ENCODE results near the gene RORB. TPM values are rescaled to one million over a fixed set of nuclear protein-coding genes. Genes with fewer than 3 reads are reported as not detected.

Gene RORB
- total RNA-seq, 1 donor from 2014 or later = 2.7 TPM

DNA sequence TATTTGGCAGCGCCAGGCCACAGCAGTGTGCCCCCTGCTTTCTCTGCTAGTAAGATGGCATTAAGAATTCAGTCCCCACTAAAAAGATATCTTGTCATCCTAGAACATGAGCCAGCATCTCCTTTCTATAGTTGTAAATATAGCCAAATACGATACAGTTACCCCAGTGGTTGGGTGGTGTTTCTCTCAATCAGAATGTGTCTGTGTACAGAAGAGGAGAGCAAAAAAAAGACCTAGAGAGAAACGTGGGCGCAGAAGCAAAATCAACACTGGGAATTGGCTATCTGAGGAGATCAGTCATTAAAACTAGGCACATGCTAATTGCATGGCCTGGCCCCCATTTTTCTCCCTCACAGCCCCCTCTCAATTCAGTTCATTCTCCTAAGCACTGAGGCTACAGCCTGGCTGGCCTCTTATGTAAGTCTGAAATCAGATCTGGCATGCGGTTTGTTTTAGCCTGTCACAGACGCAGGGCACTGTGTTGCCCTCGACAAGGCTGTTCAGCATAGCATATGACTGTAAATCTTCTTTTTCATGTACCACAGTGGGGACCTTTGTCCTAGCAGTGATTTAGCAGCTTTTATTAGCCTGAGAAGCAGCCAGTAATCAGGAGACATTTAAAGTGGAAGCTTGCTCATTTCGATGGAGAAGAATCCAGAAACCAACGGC is 57.8 kb downstream of the RORB start:
- intact Hi-C loops (cut with DNase I) = no loop called here
- no peaks in the 10 kb centered on the region for H3K36me3 ChIP-seq
- H3K27ac ChIP-seq = no peak overlapping the region
- no peak for DNase-seq (ENCODE audit: extremely low spot score in 2 of 2)
- no peaks in the 10 kb centered on the region for H3K9me3 ChIP-seq
- no peak for TF ChIP-seq POLR2A (IDR thresholded peaks at IDR 0.05)
- no peak for TF ChIP-seq POLR2AphosphoS5 (IDR thresholded peaks at IDR 0.05; ENCODE audit: insufficient read depth in 1 of 2, low read depth in 1 of 2)
- TF ChIP-seq, protein P1, sequence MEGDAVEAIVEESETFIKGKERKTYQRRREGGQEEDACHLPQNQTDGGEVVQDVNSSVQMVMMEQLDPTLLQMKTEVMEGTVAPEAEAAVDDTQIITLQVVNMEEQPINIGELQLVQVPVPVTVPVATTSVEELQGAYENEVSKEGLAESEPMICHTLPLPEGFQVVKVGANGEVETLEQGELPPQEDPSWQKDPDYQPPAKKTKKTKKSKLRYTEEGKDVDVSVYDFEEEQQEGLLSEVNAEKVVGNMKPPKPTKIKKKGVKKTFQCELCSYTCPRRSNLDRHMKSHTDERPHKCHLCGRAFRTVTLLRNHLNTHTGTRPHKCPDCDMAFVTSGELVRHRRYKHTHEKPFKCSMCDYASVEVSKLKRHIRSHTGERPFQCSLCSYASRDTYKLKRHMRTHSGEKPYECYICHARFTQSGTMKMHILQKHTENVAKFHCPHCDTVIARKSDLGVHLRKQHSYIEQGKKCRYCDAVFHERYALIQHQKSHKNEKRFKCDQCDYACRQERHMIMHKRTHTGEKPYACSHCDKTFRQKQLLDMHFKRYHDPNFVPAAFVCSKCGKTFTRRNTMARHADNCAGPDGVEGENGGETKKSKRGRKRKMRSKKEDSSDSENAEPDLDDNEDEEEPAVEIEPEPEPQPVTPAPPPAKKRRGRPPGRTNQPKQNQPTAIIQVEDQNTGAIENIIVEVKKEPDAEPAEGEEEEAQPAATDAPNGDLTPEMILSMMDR (IDR thresholded peaks at IDR 0.05) = no peak
- peaks cover 13% of the 10 kb centered on the region for H3K4me1 ChIP-seq
- no peaks in the 10 kb centered on the region for H3K27me3 ChIP-seq
- no peak overlapping the region for H3K4me3 ChIP-seq

DNA sequence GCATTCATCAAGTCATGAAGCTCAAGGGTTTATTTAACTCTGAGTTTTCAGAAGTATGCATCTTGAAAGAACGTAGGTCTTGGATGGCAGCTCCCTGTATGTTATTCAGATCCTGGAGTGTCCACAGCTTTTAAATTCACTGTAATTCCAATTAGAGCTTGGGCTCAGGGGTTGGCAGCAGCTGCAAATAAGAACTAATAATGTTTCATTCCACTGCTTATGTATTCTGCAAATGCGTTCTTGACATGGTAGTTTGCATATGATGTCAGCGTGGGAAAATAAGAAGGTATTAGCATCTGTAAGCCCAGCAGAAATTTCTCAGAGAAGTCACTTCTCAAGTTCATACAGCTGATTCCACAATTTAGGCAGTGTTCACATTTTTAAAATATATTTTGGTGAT is 58.4 kb downstream of the RORB start:
- no peaks in the 10 kb centered on the region for H3K9me3 ChIP-seq
- no peak overlapping the region for H3K27ac ChIP-seq
- intact Hi-C loops (cut with DNase I) = no loop called here
- DNase-seq (ENCODE audit: extremely low spot score in 2 of 2) = no peak
- no peaks in the 10 kb centered on the region for H3K36me3 ChIP-seq
- no peak overlapping the region for H3K4me3 ChIP-seq
- peaks cover 13% of the 10 kb centered on the region for H3K4me1 ChIP-seq
- TF ChIP-seq POLR2AphosphoS5 (IDR thresholded peaks at IDR 0.05; ENCODE audit: insufficient read depth in 1 of 2, low read depth in 1 of 2) (no peak), POLR2A (IDR thresholded peaks at IDR 0.05) (no peak)
- TF ChIP-seq, protein P1 (IDR thresholded peaks at IDR 0.05) = no peak
- no peaks in the 10 kb centered on the region for H3K27me3 ChIP-seq

- DNase-seq (ENCODE audit: extremely low spot score in 2 of 2) = no peak
- no peak overlapping the region for H3K27ac ChIP-seq
- H3K9me3 ChIP-seq = no peaks in the 10 kb centered on the region
- no peaks in the 10 kb centered on the region for H3K27me3 ChIP-seq
- TF ChIP-seq, protein P1 (IDR thresholded peaks at IDR 0.05) = no peak
- TF ChIP-seq POLR2AphosphoS5 (IDR thresholded peaks at IDR 0.05; ENCODE audit: insufficient read depth in 1 of 2, low read depth in 1 of 2) (no peak), POLR2A (IDR thresholded peaks at IDR 0.05) (no peak)
- H3K36me3 ChIP-seq = no peaks in the 10 kb centered on the region
- H3K4me3 ChIP-seq = no peak overlapping the region
- intact Hi-C loops (cut with DNase I) = no loop called here
- H3K4me1 ChIP-seq = peaks cover 13% of the 10 kb centered on the region
Measured at GRCh38 chr9:74556685-74557084, 59.5 kb downstream of the RORB start.

GRCh38 chr9:74557571-74557970 is 60.4 kb downstream of the RORB start:
- no peaks in the 10 kb centered on the region for H3K36me3 ChIP-seq
- TF ChIP-seq POLR2A (IDR thresholded peaks at IDR 0.05) = no peak
- no peak for TF ChIP-seq POLR2AphosphoS5 (IDR thresholded peaks at IDR 0.05; ENCODE audit: insufficient read depth in 1 of 2, low read depth in 1 of 2)
- TF ChIP-seq, protein P1 (IDR thresholded peaks at IDR 0.05) = no peak
- no peaks in the 10 kb centered on the region for H3K9me3 ChIP-seq
- peaks cover 13% of the 10 kb centered on the region for H3K4me1 ChIP-seq
- no peak for DNase-seq (ENCODE audit: extremely low spot score in 2 of 2)
- no peaks in the 10 kb centered on the region for H3K27me3 ChIP-seq
- no peak overlapping the region for H3K27ac ChIP-seq
- no peak overlapping the region for H3K4me3 ChIP-seq
- intact Hi-C loops (cut with DNase I) = no loop called here

DNA sequence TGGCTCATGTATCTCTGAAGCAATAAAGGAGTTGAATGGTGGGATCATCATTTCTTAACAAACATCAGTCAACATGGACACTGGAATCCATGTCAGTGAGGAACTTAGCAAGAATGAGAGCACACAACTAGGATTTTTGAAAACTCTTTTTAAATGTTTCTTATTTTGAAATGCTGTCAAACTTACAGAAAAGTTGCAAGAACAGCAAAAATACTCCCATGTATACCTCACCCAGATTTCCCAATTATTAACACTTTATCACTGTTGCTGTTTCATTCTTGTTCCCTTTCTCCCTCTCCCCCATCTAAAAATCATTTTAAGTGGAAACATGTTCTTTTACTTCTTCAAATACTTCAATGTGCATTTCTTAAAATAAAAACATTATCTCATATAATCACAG is 65.5 kb downstream of the RORB start:
- TF ChIP-seq POLR2A (IDR thresholded peaks at IDR 0.05) = no peak
- TF ChIP-seq, protein P1 (IDR thresholded peaks at IDR 0.05) = no peak
- TF ChIP-seq POLR2AphosphoS5 (IDR thresholded peaks at IDR 0.05; ENCODE audit: insufficient read depth in 1 of 2, low read depth in 1 of 2) = no peak
- DNase-seq (ENCODE audit: extremely low spot score in 2 of 2) = no peak
- H3K9me3 ChIP-seq = no peaks in the 10 kb centered on the region
- intact Hi-C loops (cut with DNase I) = no loop called here
- no peak overlapping the region for H3K4me3 ChIP-seq
- H3K27ac ChIP-seq = no peak overlapping the region
- H3K27me3 ChIP-seq = no peaks in the 10 kb centered on the region
- H3K36me3 ChIP-seq = no peaks in the 10 kb centered on the region
- H3K4me1 ChIP-seq = no peaks in the 10 kb centered on the region

Data from vagina (tissue), 2 donors.